K562 (cell line): ENCODE measurements around the gene ZBTB46. TPM values are rescaled to one million over a fixed set of nuclear protein-coding genes. Genes with fewer than 3 reads are reported as not detected.

Experiments
- ATAC-seq: fragments of 200-7000 bp; cut with Tn5 transposase; 3 replicates; pipeline ENCODE4 v1.9.1; 2020; ENCODE audit warnings: moderate library complexity
- BruUV-seq: library from RNA; stranded (reverse); fragments of 400-500 nt; replicated peaks from 2 replicates; lab custom pipeline; 2021; lab: Mats Ljungman, UMichigan
- CTCF ChIA-PET: fragments of 300-600 bp; formaldehyde crosslinking; extraction: SDS; loops from one replicate; lab custom pipeline; 2021; ENCODE audit warnings: low intra/inter-chr PET ratio; lab: Yijun Ruan, JAX
- POLR2A ChIA-PET: fragments of 300-600, 350-650 bp; sonication (Branson Sonifier 250); formaldehyde crosslinking; extraction: SDS; loops from one replicate; lab custom pipeline; 2021; ENCODE audit warnings: antibody characterized with exemption, inconsistent platforms; lab: Yijun Ruan, JAX
- DNase-seq, 4 experiments: peaks; one replicate each; pipeline versions ENCODE4 v3.0.0 to v3.0.0-alpha.2; 2011 to 2018; ENCODE audit warnings: low spot score in 3 of 4, mixed read lengths in 3 of 4; ENCODE audit errors: extremely low read depth in 1 of 4
- FAIRE-seq: peaks from 2 replicates; lab custom pipeline; 2011; peaks lifted over from hg19 to GRCh38; lab: Jason Lieb, UNC
- H2AFZ ChIP-seq: 2 replicates; pipeline ENCODE4 v1.6.0; 2011; ENCODE audit warnings: low read depth, low read length, control low read depth, inconsistent platforms
- H3K27ac ChIP-seq: fragments of 200-600 bp; 3 replicates; pipeline ENCODE4 v1.8.0; 2011; ENCODE audit warnings: low read depth, mild to moderate bottlenecking, control low read depth, inconsistent platforms, low read length, moderate library complexity, mixed read lengths; ENCODE audit errors: extremely low read depth
- H3K27me3 ChIP-seq, 2 experiments: fragments of 300-600 bp in 1 of 2; 2 replicates in 1 of 2; 3 replicates in 1 of 2; pipeline versions ENCODE4 v1.6.0 to v1.8.0; 2011; ENCODE audit warnings: inconsistent platforms in 2 of 2, low read length in 2 of 2, mild to moderate bottlenecking in 1 of 2, mixed read lengths in 1 of 2, moderate library complexity in 1 of 2; ENCODE audit not compliant: control insufficient read depth in 2 of 2, insufficient read depth in 2 of 2
- H3K36me3 ChIP-seq: fragments of 300-600 bp; 3 replicates; pipeline ENCODE4 v1.8.0; 2011; ENCODE audit warnings: mild to moderate bottlenecking, low read length, inconsistent platforms; ENCODE audit not compliant: control insufficient read depth, insufficient read depth
- H3K4me1 ChIP-seq, 2 experiments: fragments of 200-600 bp in 1 of 2; replicated peaks in 1 of 2; 2 replicates in 1 of 2; 3 replicates in 1 of 2; pipeline versions ENCODE4 v1.5.1 to v1.8.0; 2011; ENCODE audit warnings: inconsistent platforms in 2 of 2, low read length in 2 of 2, mild to moderate bottlenecking in 1 of 2, mixed read lengths in 1 of 2, moderate library complexity in 1 of 2; ENCODE audit not compliant: control insufficient read depth in 2 of 2, insufficient read depth in 2 of 2
- H3K4me2 ChIP-seq: 2 replicates; pipeline ENCODE4 v1.6.1; 2011; ENCODE audit warnings: low read length, control low read depth, inconsistent platforms, mixed read lengths; ENCODE audit not compliant: insufficient read depth
- H3K4me3 ChIP-seq: fragments of 200-600 bp; sonication (generic), shearing (Covaris generic); 2 replicates; pipeline ENCODE4 v1.5.1; 2016; ENCODE audit warnings: control low read depth, inconsistent platforms
- H3K79me2 ChIP-seq: fragments of 200-600 bp; 3 replicates; pipeline ENCODE4 v1.8.0; 2011; ENCODE audit warnings: low read length, inconsistent platforms; ENCODE audit not compliant: control insufficient read depth, insufficient read depth
- H3K9ac ChIP-seq, 2 experiments: 2 replicates each; pipeline versions ENCODE4 v1.6.0 to v1.6.1; 2011; ENCODE audit warnings: low read depth in 2 of 2, low read length in 2 of 2, control low read depth in 1 of 2, inconsistent platforms in 1 of 2, mild to moderate bottlenecking in 1 of 2, mixed read lengths in 1 of 2; ENCODE audit not compliant: insufficient read depth in 1 of 2
- H3K9me1 ChIP-seq: one replicate; pipeline ENCODE4 v1.6.0; 2011; ENCODE audit warnings: inconsistent platforms, mild to moderate bottlenecking, low read length, moderate library complexity; ENCODE audit not compliant: control insufficient read depth, insufficient read depth
- H3K9me3 ChIP-seq: replicated peaks from 2 replicates; pipeline ENCODE4 v1.5.1; 2011; ENCODE audit warnings: low read depth, low read length, inconsistent platforms; ENCODE audit not compliant: control insufficient read depth, insufficient read depth
- H4K20me1 ChIP-seq: replicated peaks from 2 replicates; pipeline ENCODE4 v1.6.1; 2011; ENCODE audit warnings: low read length, inconsistent platforms, mixed read lengths; ENCODE audit not compliant: control insufficient read depth, insufficient read depth
- CHD2 ChIP-seq: IDR thresholded peaks from 2 replicates; pipeline ENCODE4 v1.6.1; 2011; ENCODE audit warnings: low read depth, low read length
- FOSL1 ChIP-seq: fragments of 200-800 bp; sonication (Bioruptor generic); conservative IDR thresholded peaks from 2 replicates; pipeline ENCODE4 v1.6.1; 2016; ENCODE audit warnings: missing genetic modification characterization, missing compliant biosample characterization
- HMG20A ChIP-seq: fragments of 450-650 bp; formaldehyde crosslinking; conservative IDR thresholded peaks from 2 replicates; pipeline ENCODE4 v1.4.0; 2020; ENCODE audit warnings: mild to moderate bottlenecking, mixed read lengths
- MAFG ChIP-seq: fragments of 450-650 bp; conservative IDR thresholded peaks from 2 replicates; pipeline ENCODE4 v1.6.1; 2016; ENCODE audit warnings: missing genetic modification characterization, missing compliant biosample characterization
- RBM14 ChIP-seq: fragments of 200-400 bp; formaldehyde crosslinking; IDR thresholded peaks from 2 replicates; pipeline ENCODE4 v1.6.1; 2018; ENCODE audit warnings: low read depth, mild to moderate bottlenecking, low read length, moderate library complexity, borderline replicate concordance; ENCODE audit not compliant: insufficient read depth
- SAFB ChIP-seq: fragments of 200-400 bp; formaldehyde crosslinking; IDR thresholded peaks from 2 replicates; pipeline ENCODE4 v1.6.1; 2017; ENCODE audit warnings: low read depth, low read length, borderline replicate concordance
- SUPT5H ChIP-seq: fragments of 450-650 bp; IDR thresholded peaks from 2 replicates; pipeline ENCODE4 v1.6.1; 2016
- TGIF2 ChIP-seq: sonication (generic); formaldehyde crosslinking; IDR thresholded peaks from 2 replicates; pipeline ENCODE4 v1.8.1; 2022; ENCODE audit warnings: mild to moderate bottlenecking, missing genetic modification reagents, moderate library complexity
- ZKSCAN3 ChIP-seq: fragments of 250-450 bp; sonication (Bioruptor Pico); IDR thresholded peaks from 2 replicates; pipeline ENCODE4 v1.4.0; 2020
- ZNF121 ChIP-seq: sonication (generic); formaldehyde crosslinking; conservative IDR thresholded peaks from 2 replicates; pipeline ENCODE4 v1.8.0; 2022; ENCODE audit warnings: missing genetic modification reagents
- ZNF184 ChIP-seq: sonication (generic); formaldehyde crosslinking; IDR thresholded peaks from 2 replicates; pipeline ENCODE4 v1.5.0; 2020; ENCODE audit warnings: missing genetic modification reagents
- ZNF23 ChIP-seq: fragments of 250-450 bp; sonication (Bioruptor Pico); IDR thresholded peaks from 2 replicates; pipeline ENCODE4 v1.4.0; 2020; ENCODE audit warnings: mild to moderate bottlenecking
- ZNF384 ChIP-seq: IDR thresholded peaks from 2 replicates; pipeline ENCODE4 v1.6.1; 2012; ENCODE audit warnings: low read depth, low read length, improper control_type of control experiment
- ZNF445 ChIP-seq: fragments of 250-450 bp; sonication (Bioruptor Pico); IDR thresholded peaks from 2 replicates; pipeline ENCODE4 v1.4.0; 2020; ENCODE audit warnings: low read depth, mild to moderate bottlenecking, moderate library complexity
- ZNF696 ChIP-seq: fragments of 250-450 bp; sonication (Bioruptor Pico); conservative IDR thresholded peaks from 2 replicates; pipeline ENCODE4 v1.4.0; 2020; ENCODE audit warnings: mild to moderate bottlenecking, moderate library complexity
- ZNF707 ChIP-seq: fragments of 250-450 bp; sonication (Bioruptor Pico); conservative IDR thresholded peaks from 2 replicates; pipeline ENCODE4 v1.8.0; 2022; ENCODE audit warnings: inconsistent platforms, mild to moderate bottlenecking, moderate library complexity
- ZNF778 ChIP-seq: fragments of 450-650 bp; formaldehyde crosslinking; IDR thresholded peaks from 2 replicates; pipeline ENCODE4 v1.4.0; 2020; ENCODE audit warnings: mild to moderate bottlenecking, moderate library complexity
- WGBS: fragments of 100-300 bp; shearing (Covaris generic); methylation state at CpG from one replicate; pipeline ENCODE4 v1.1.6; 2016; ENCODE audit warnings: low coverage, mixed read lengths; ENCODE audit not compliant: insufficient coverage; ENCODE audit errors: missing lambda C conversion rate; 5-methylcytosine and 5-hydroxymethylcytosine counted together
- in situ Hi-C: fragments of 300-500 bp; cut with MboI; formaldehyde crosslinking; loops from 4 replicates; pipeline ENCODE4 v1.15.0; 2018; ENCODE audit warnings: inconsistent platforms, mixed read lengths
- intact Hi-C: fragments of 100-400 bp; cut with micrococcal nuclease; formaldehyde crosslinking; loops from 2 replicates; pipeline ENCODE4 v1.14.2; 2022
- polyA plus RNA-seq, 8 experiments: library from polyadenylated mRNA; depleted of rRNA in 4 of 8; stranded (reverse) in 5 of 8; unstranded in 3 of 8; fragments of >200 nt; fragmentation: Nextera tagmentation in 2 of 8; fragmentation: Illumina TruSeq in 1 of 8; extraction: Ambion mirVana in 2 of 8; extraction: Trizol in 1 of 8; gene quantifications; 2 replicates each; pipeline versions ENCODE4 v1.2.1 to v1.2.3, GENCODE V29; 2011 to 2014; ENCODE audit warnings: inconsistent platforms in 1 of 8, missing spikeins in 1 of 8
- total RNA-seq, 7 experiments: library from RNA; depleted of rRNA in 6 of 7; stranded (reverse); fragments of >200 nt in 6 of 7; fragmentation: Illumina TruSeq in 2 of 7; extraction: Trizol in 2 of 7; gene quantifications; 2 replicates each; pipeline versions ENCODE4 v1.2.1 to v1.2.3, GENCODE V29; 2011 to 2021; ENCODE audit warnings: low replicate concordance in 1 of 7
- TF ChIP-seq, protein P1 (sequence below): sonication (generic); formaldehyde crosslinking; IDR thresholded peaks from 2 replicates; pipeline ENCODE4 v1.8.0; 2023; ENCODE audit warnings: missing genetic modification reagents, mild to moderate bottlenecking, borderline replicate concordance
- TF ChIP-seq, protein P2 (sequence below): fragments of 450-650 bp; formaldehyde crosslinking; IDR thresholded peaks from 2 replicates; pipeline ENCODE4 v1.4.0; 2022; ENCODE audit warnings: missing genetic modification characterization

ZBTB46 gene
- total and polyA plus RNA-seq, 9 of the 15 experiments (the other 6 are each of a cell fraction or from before 2014, with no cell fraction given) = 0.29 to 4.1 (median 1.1) TPM

DNA sequence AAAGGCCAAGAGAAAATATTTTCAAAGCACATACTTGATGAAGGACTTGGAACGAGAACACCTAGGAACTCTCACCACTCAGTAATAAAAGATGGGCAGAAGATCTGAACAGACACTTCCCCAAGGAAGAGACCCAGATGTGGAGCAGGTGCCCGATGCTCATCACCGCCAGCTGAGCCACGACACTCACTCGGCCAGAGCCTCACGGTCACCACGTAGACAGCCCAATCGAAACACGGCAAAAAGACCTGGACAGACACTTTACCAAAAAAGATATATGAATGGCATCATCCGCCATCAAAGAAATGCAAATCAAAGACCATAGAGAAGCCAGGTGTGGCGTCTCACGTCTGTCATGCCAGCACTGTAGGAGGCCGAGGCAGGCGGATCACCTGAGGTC is 49.9 kb downstream of the ZBTB46 start:
- FAIRE-seq (no peak), DNase-seq (no peak), ATAC-seq (no peak)
- Histone ChIP-seq H3K4me1 (peaks cover 5 to 25% of the 10 kb centered on the region in 2 experiments; a peak in 4 of 5 replicates), H3K9me3 (no peaks in the 10 kb centered on the region), H3K4me2 (no peak overlapping the region), H3K27me3 (no peaks in the 10 kb centered on the region), H2AFZ (no peak overlapping the region), H3K9ac (no peak overlapping the region; a peak in 1 of 4 replicates), H3K79me2 (no peaks in the 10 kb centered on the region), H3K9me1 (no peaks in the 10 kb centered on the region), H3K4me3 (no peak overlapping the region), H4K20me1 (no peaks in the 10 kb centered on the region), H3K27ac (no peak overlapping the region), H3K36me3 (no peaks in the 10 kb centered on the region)
- BruUV-seq = no TSS peak
- POLR2A ChIA-PET = no interaction called here
- CTCF ChIA-PET = interaction anchor here (0.6 kb wide), 1 partner anchor 58 kb away, joined by 4 read pairs; no protein-coding TSS in a partner anchor
- in situ Hi-C loops = no loop called here
- intact Hi-C loops = loop anchor here (10.0 kb wide), 2 partner anchors 76 to 194 kb away; partner anchors contain the start of genes ARFRP1, SAMD10 and ZGPAT
- WGBS = 61% methylated on average over 13 of the region's 14 CpGs
- TF ChIP-seq SUPT5H (no peak), ZKSCAN3 (CRISPR knock-in tag) (no peak), TGIF2 (CRISPR knock-in tag) (no peak), HMG20A (CRISPR knock-in tag) (no peak), ZNF778 (CRISPR knock-in tag) (no peak), ZNF23 (no peak), ZNF696 (CRISPR knock-in tag) (no peak), ZNF445 (no peak), ZNF184 (CRISPR knock-in tag) (no peak), FOSL1 (tag) (no peak), CHD2 (no peak), ZNF384 (no peak), RBM14 (no peak), ZNF707 (CRISPR knock-in tag) (no peak), SAFB (no peak), MAFG (tag) (no peak), ZNF121 (CRISPR knock-in tag) (no peak)
- TF ChIP-seq, protein P1, sequence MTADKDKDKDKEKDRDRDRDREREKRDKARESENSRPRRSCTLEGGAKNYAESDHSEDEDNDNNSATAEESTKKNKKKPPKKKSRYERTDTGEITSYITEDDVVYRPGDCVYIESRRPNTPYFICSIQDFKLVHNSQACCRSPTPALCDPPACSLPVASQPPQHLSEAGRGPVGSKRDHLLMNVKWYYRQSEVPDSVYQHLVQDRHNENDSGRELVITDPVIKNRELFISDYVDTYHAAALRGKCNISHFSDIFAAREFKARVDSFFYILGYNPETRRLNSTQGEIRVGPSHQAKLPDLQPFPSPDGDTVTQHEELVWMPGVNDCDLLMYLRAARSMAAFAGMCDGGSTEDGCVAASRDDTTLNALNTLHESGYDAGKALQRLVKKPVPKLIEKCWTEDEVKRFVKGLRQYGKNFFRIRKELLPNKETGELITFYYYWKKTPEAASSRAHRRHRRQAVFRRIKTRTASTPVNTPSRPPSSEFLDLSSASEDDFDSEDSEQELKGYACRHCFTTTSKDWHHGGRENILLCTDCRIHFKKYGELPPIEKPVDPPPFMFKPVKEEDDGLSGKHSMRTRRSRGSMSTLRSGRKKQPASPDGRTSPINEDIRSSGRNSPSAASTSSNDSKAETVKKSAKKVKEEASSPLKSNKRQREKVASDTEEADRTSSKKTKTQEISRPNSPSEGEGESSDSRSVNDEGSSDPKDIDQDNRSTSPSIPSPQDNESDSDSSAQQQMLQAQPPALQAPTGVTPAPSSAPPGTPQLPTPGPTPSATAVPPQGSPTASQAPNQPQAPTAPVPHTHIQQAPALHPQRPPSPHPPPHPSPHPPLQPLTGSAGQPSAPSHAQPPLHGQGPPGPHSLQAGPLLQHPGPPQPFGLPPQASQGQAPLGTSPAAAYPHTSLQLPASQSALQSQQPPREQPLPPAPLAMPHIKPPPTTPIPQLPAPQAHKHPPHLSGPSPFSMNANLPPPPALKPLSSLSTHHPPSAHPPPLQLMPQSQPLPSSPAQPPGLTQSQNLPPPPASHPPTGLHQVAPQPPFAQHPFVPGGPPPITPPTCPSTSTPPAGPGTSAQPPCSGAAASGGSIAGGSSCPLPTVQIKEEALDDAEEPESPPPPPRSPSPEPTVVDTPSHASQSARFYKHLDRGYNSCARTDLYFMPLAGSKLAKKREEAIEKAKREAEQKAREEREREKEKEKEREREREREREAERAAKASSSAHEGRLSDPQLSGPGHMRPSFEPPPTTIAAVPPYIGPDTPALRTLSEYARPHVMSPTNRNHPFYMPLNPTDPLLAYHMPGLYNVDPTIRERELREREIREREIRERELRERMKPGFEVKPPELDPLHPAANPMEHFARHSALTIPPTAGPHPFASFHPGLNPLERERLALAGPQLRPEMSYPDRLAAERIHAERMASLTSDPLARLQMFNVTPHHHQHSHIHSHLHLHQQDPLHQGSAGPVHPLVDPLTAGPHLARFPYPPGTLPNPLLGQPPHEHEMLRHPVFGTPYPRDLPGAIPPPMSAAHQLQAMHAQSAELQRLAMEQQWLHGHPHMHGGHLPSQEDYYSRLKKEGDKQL (CRISPR knock-in tag) = no peak
- TF ChIP-seq, protein P2, sequence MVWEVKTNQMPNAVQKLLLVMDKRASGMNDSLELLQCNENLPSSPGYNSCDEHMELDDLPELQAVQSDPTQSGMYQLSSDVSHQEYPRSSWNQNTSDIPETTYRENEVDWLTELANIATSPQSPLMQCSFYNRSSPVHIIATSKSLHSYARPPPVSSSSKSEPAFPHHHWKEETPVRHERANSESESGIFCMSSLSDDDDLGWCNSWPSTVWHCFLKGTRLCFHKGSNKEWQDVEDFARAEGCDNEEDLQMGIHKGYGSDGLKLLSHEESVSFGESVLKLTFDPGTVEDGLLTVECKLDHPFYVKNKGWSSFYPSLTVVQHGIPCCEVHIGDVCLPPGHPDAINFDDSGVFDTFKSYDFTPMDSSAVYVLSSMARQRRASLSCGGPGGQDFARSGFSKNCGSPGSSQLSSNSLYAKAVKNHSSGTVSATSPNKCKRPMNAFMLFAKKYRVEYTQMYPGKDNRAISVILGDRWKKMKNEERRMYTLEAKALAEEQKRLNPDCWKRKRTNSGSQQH (CRISPR knock-in tag) = no peak
